ENCODE data around the gene ITGA11.

DNA sequence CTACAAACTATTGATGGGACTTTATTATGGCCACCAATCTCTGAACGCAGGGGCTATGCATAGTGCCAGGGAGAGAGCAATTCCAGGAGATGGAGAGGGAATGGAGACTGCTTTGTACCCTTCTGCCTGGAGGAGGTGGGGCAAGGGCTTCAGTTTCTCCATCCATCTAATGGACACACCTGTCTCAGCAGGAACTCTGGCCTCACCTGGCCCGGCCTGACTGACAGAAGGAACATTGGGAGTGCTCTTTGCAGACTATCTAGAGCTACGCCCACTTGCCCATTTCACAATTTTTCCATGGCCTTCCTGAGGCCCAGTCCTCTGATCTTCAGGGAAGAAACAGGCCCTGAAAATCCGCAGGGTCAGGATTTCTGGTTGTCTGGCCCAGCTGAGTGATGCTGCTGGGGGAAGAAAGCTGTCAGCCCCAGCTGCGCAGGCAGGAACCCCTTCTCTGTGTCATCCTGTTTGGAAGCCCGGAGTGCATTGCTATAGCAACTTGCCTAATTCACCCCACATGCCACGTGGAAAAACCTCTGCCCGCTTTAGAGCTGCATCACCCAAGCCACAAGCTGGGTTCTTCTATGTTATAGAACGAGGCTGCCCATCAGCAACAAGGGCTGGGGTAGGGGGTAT lies 6.4 kb downstream of the ITGA11 start:
- no peak for TF ChIP-seq EZH2 (IDR thresholded peaks at IDR 0.05; ENCODE audit: insufficient read depth, low read length)
- TF ChIP-seq, protein P1, sequence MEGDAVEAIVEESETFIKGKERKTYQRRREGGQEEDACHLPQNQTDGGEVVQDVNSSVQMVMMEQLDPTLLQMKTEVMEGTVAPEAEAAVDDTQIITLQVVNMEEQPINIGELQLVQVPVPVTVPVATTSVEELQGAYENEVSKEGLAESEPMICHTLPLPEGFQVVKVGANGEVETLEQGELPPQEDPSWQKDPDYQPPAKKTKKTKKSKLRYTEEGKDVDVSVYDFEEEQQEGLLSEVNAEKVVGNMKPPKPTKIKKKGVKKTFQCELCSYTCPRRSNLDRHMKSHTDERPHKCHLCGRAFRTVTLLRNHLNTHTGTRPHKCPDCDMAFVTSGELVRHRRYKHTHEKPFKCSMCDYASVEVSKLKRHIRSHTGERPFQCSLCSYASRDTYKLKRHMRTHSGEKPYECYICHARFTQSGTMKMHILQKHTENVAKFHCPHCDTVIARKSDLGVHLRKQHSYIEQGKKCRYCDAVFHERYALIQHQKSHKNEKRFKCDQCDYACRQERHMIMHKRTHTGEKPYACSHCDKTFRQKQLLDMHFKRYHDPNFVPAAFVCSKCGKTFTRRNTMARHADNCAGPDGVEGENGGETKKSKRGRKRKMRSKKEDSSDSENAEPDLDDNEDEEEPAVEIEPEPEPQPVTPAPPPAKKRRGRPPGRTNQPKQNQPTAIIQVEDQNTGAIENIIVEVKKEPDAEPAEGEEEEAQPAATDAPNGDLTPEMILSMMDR (IDR thresholded peaks at IDR 0.05; ENCODE audit: insufficient read depth, low read depth, low read length): no peak
